Naive B cell (primary cell): ENCODE results near the gene KEAP1. TPM values are rescaled to one million over a fixed set of nuclear protein-coding genes. Genes with fewer than 3 reads are reported as not detected.
A peak's percentile ranks its signal among the peaks of the same experiment; 100 is the strongest.

Experiments
- ATAC-seq, 2 donors: fragments of 150-1000 bp; cut with Tn5 transposase; 2 replicates each; pipeline ENCODE4 v1.10.0; 2021; ENCODE audit warnings: low read depth in 2 of 2, mild to moderate bottlenecking in 2 of 2, moderate library complexity in 2 of 2
- DNase-seq: peaks from one replicate; pipeline ENCODE4 v3.0.0; 2022
- H3K27ac Mint-ChIP-seq, 6 donors: one replicate each; pipeline ENCODE4 v1.8.0; 2020 to 2022; ENCODE audit warnings: mild to moderate bottlenecking in 6 of 6, mixed read lengths in 6 of 6, moderate library complexity in 5 of 6, inconsistent platforms in 2 of 6
- H3K27me3 Mint-ChIP-seq, 3 donors: one replicate each; pipeline ENCODE4 v1.8.0; 2021 to 2022; ENCODE audit warnings: mixed read lengths in 3 of 3, mild to moderate bottlenecking in 1 of 3
- H3K36me3 Mint-ChIP-seq, 2 donors: one replicate each; pipeline ENCODE4 v1.8.0; 2020 to 2022; ENCODE audit warnings: mixed read lengths in 2 of 2, inconsistent platforms in 1 of 2, mild to moderate bottlenecking in 1 of 2
- H3K4me1 Mint-ChIP-seq, 3 donors: one replicate each; pipeline ENCODE4 v1.8.0; 2020 to 2022; ENCODE audit warnings: mixed read lengths in 3 of 3, inconsistent platforms in 1 of 3, mild to moderate bottlenecking in 1 of 3, moderate library complexity in 1 of 3
- H3K4me3 Mint-ChIP-seq, 8 donors: one replicate each; pipeline ENCODE4 v1.8.0; 2020 to 2022; ENCODE audit warnings: mild to moderate bottlenecking in 8 of 8, mixed read lengths in 8 of 8, moderate library complexity in 8 of 8, inconsistent platforms in 2 of 8
- H3K9me3 Mint-ChIP-seq, 7 donors: one replicate each; pipeline ENCODE4 v1.8.0; 2020 to 2022; ENCODE audit warnings: mixed read lengths in 7 of 7, mild to moderate bottlenecking in 5 of 7, inconsistent platforms in 2 of 7, moderate library complexity in 1 of 7
- polyA plus RNA-seq, 6 donors: library from polyadenylated mRNA; unstranded; fragments of 300-500 nt; fragmentation: Illumina TruSeq; gene quantifications; one replicate each; pipeline ENCODE4 v1.2.3, GENCODE V29; 2021; ENCODE audit warnings: low read depth in 6 of 6

Gene KEAP1
- polyA plus RNA-seq, 6 donors from 2014 or later, result 0.18 to 9.8 (median 7.7) TPM

GRCh38 chr19:10449037-10449436 is 54.1 kb downstream of the KEAP1 start:
- Mint-ChIP-seq H3K27ac (no peak overlapping the region), H3K4me1 (peaks cover 0 to 5% (median 0%) of the 10 kb centered on the region in 3 donors), H3K36me3 (no peaks in the 10 kb centered on the region), H3K4me3 (no peak overlapping the region), H3K9me3 (peaks cover 0 to 3% (median 0%) of the 10 kb centered on the region in 7 donors), H3K27me3 (peaks cover 16 to 28% (median 24%) of the 10 kb centered on the region in 3 donors)
- ATAC-seq, result no peak
- no peak for DNase-seq

- Mint-ChIP-seq H3K9me3 (no peaks in the 10 kb centered on the region), H3K36me3 (no peaks in the 10 kb centered on the region), H3K4me3 (no peak overlapping the region), H3K27me3 (peaks cover 0 to 4% (median 0%) of the 10 kb centered on the region in 3 donors), H3K27ac (no peak overlapping the region), H3K4me1 (peaks cover 0 to 5% (median 0%) of the 10 kb centered on the region in 3 donors)
- DNase-seq (no peak), ATAC-seq (no peak)
Observed at GRCh38 chr19:10442698-10443097, 60.5 kb downstream of the KEAP1 start.

GRCh38 chr19:10439588-10439987 is 63.6 kb downstream of the KEAP1 start:
- H3K4me3 Mint-ChIP-seq, result peak overlapping the region in 1 of 8 donors; percentile 41
- peak overlapping the region in 3 of 6 donors; percentile 10 to 39 (median 10) for H3K27ac Mint-ChIP-seq
- H3K36me3 Mint-ChIP-seq, result no peaks in the 10 kb centered on the region

More at GRCh38 chr19:10439588-10439987, 63.6 kb downstream of the KEAP1 start:
- H3K9me3 Mint-ChIP-seq, result no peaks in the 10 kb centered on the region
- H3K4me1 Mint-ChIP-seq, result peaks cover 0 to 7% (median 0%) of the 10 kb centered on the region in 3 donors
- no peak for ATAC-seq
- no peaks in the 10 kb centered on the region for H3K27me3 Mint-ChIP-seq
- DNase-seq, result no peak

Other genes starting within 250 kb of the KEAP1 start
- 1 to 10 TPM in 5 of 6 donors, not detected in 1; 2.5 to 4.9 (median 3.8) TPM for gene ICAM1, start 232.2 kb downstream of the KEAP1 start, polyA plus RNA-seq
- gene ICAM4, start 216.4 kb downstream of the KEAP1 start, polyA plus RNA-seq, result not detected
- gene ICAM5, start 213.4 kb downstream of the KEAP1 start, polyA plus RNA-seq, result not detected
- gene ZGLP1, start 193.5 kb downstream of the KEAP1 start, polyA plus RNA-seq, result under 1 TPM in 2 of 6 donors, not detected in 4; 0.73 to 0.86 TPM
- 10 to 100 TPM; 12.9 to 36.6 (median 15.5) TPM for gene FDX2, start 187.3 kb downstream of the KEAP1 start, polyA plus RNA-seq
- gene RAVER1, start 169.8 kb downstream of the KEAP1 start, polyA plus RNA-seq, result 10 to 100 TPM; 12.0 to 25.0 (median 15.0) TPM
- gene ICAM3, start 163.7 kb downstream of the KEAP1 start, polyA plus RNA-seq, result 100 to 1,000 TPM; 156 to 235 (median 200) TPM
- 10 to 100 TPM; 26.1 to 67.7 (median 48.5) TPM for gene TYK2, start 122.8 kb downstream of the KEAP1 start, polyA plus RNA-seq
- 10 to 100 TPM; 43.9 to 73.1 (median 53.9) TPM for gene CDC37, start 99.8 kb downstream of the KEAP1 start, polyA plus RNA-seq
- gene PDE4A, start 82.8 kb downstream of the KEAP1 start, polyA plus RNA-seq, result 1 to 10 TPM in 1 of 6 donors, under 1 TPM in 4, not detected in 1; 0.17 to 2.8 (median 0.25) TPM
- gene S1PR5, start 14.1 kb upstream of the KEAP1 start, polyA plus RNA-seq, result under 1 TPM in 5 of 6 donors, not detected in 1; 0.24 to 0.96 (median 0.75) TPM
- 10 to 100 TPM in 2 of 6 donors, 1 to 10 TPM in 4; 1.7 to 20.7 (median 9.4) TPM for gene ATG4D, start 40.5 kb upstream of the KEAP1 start, polyA plus RNA-seq
- 10 to 100 TPM; 10.6 to 47.6 (median 16.5) TPM for gene KRI1, start 62.7 kb upstream of the KEAP1 start, polyA plus RNA-seq
- gene CDKN2D, start 65.6 kb upstream of the KEAP1 start, polyA plus RNA-seq, result 100 to 1,000 TPM; 110 to 209 (median 153) TPM
- under 1 TPM in 2 of 6 donors, not detected in 4; 0.66 to 0.94 TPM for gene AP1M2, start 84.0 kb upstream of the KEAP1 start, polyA plus RNA-seq
- 100 to 1,000 TPM; 290 to 499 (median 313) TPM for gene SLC44A2, start 122.2 kb upstream of the KEAP1 start, polyA plus RNA-seq
- gene ILF3, start 151.0 kb upstream of the KEAP1 start, polyA plus RNA-seq, result 10 to 100 TPM; 34.2 to 95.0 (median 71.6) TPM
- gene QTRT1, start 198.1 kb upstream of the KEAP1 start, polyA plus RNA-seq, result 10 to 100 TPM; 39.0 to 82.5 (median 46.2) TPM
- 100 to 1,000 TPM in 1 of 6 donors, 10 to 100 TPM in 5; 53.6 to 111 (median 63.0) TPM for gene DNM2, start 214.7 kb upstream of the KEAP1 start, polyA plus RNA-seq